Ammon's horn (tissue), 1 donor: ENCODE measurements around the gene OSBPL6.

Experiments used
- DNase-seq: peaks from one replicate; pipeline ENCODE4 v3.0.0-alpha.2; 2016; ENCODE audit warnings: low spot score

Gene OSBPL6

GRCh38 chr2:178241844-178242551 is 47.7 kb downstream of the OSBPL6 start:
- DNase-seq: peak; percentile 89

- no peak for DNase-seq
Observed at GRCh38 chr2:178242552-178242883, 48.2 kb downstream of the OSBPL6 start.

GRCh38 chr2:178243961-178244360 is 49.6 kb downstream of the OSBPL6 start:
- no peak for DNase-seq

GRCh38 chr2:178244777-178245176 is 50.5 kb downstream of the OSBPL6 start:
- DNase-seq: no peak

GRCh38 chr2:178246696-178247095 is 52.4 kb downstream of the OSBPL6 start:
- no peak for DNase-seq

- DNase-seq: no peak
Observed at GRCh38 chr2:178247250-178247649, 52.9 kb downstream of the OSBPL6 start.

- peak; percentile 45 for DNase-seq
Observed at GRCh38 chr2:178250429-178250828, 56.1 kb downstream of the OSBPL6 start.

GRCh38 chr2:178251151-178251955 is 57.0 kb downstream of the OSBPL6 start:
- no peak for DNase-seq

- no peak for DNase-seq
Observed at GRCh38 chr2:178256382-178257042, 62.2 kb downstream of the OSBPL6 start.

- DNase-seq: no peak
Observed at GRCh38 chr2:178257127-178257526, 62.8 kb downstream of the OSBPL6 start.

- DNase-seq: no peak
Observed at GRCh38 chr2:178258916-178259315, 64.6 kb downstream of the OSBPL6 start.

- no peak for DNase-seq
Observed at GRCh38 chr2:178263159-178263860, 69.0 kb downstream of the OSBPL6 start.

GRCh38 chr2:178264211-178264610 is 69.9 kb downstream of the OSBPL6 start:
- no peak for DNase-seq

- no peak for DNase-seq
Observed at GRCh38 chr2:178265851-178266250, 71.5 kb downstream of the OSBPL6 start.

GRCh38 chr2:178266445-178266844 is 72.1 kb downstream of the OSBPL6 start:
- no peak for DNase-seq

- DNase-seq: no peak
Observed at GRCh38 chr2:178267660-178268059, 73.3 kb downstream of the OSBPL6 start.

- no peak for DNase-seq
Observed at GRCh38 chr2:178268435-178268834, 74.1 kb downstream of the OSBPL6 start.

GRCh38 chr2:178269438-178270224 is 75.3 kb downstream of the OSBPL6 start:
- DNase-seq: no peak

GRCh38 chr2:178270338-178270737 is 76.0 kb downstream of the OSBPL6 start:
- DNase-seq: no peak

GRCh38 chr2:178271094-178271493 is 76.8 kb downstream of the OSBPL6 start:
- no peak for DNase-seq

GRCh38 chr2:178271629-178272333 is 77.5 kb downstream of the OSBPL6 start:
- DNase-seq: peak; percentile 73
